ENCODE measurements around the gene FGFR4.

FGFR4 gene

DNA sequence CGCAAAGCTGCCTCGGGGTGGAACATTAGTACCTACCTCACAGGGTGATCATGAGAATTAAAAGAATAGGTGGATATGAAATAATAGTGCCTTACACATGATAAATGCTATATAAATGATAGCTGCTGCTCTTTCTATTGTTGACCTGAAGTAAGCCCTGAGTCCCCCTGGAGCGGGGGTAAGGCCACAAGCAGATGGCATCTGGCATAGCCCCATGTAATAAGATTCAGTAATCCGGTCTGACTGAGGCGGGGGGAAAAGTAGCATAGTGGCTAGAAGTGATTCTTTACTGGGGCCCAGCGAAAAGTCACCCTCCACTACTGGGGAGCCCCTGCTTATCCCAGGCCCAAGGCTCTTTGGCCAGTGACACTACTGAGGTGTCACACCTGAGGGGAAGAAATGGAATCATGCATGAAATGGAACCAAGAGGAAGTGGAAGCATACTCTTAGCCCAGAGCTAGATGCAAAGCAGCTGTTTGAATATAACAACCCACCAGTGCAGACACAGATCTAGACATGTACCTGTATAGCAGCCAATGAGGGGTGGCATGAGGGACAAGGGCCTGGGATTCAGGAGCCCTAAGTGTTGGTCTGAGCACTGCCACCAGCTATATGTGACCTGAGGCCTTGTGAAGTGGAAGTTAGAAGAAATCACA is 16.1 kb upstream of the FGFR4 start:
- Mint-ChIP-seq H3K9me3 (no peaks in the 10 kb centered on the region), H3K4me3 (no peak overlapping the region), H3K27ac (no peak overlapping the region), H3K27me3 (ENCODE audit: low read depth) (no peaks in the 10 kb centered on the region), H3K4me1 (ENCODE audit: low read depth) (peaks cover 3% of the 10 kb centered on the region), H3K36me3 (ENCODE audit: low read depth) (peaks cover 6% of the 10 kb centered on the region)
- DNase-seq (ENCODE audit: low spot score): no peak

GRCh38 chr5:177071666-177072385 is 14.9 kb upstream of the FGFR4 start:
- no peak overlapping the region for H3K27ac Mint-ChIP-seq
- H3K27me3 Mint-ChIP-seq (ENCODE audit: low read depth): no peaks in the 10 kb centered on the region
- peaks cover 3% of the 10 kb centered on the region for H3K4me1 Mint-ChIP-seq (ENCODE audit: low read depth)
- DNase-seq (ENCODE audit: low spot score): peak; percentile 46
- peaks cover 1% of the 10 kb centered on the region for H3K36me3 Mint-ChIP-seq (ENCODE audit: low read depth)
- no peaks in the 10 kb centered on the region for H3K9me3 Mint-ChIP-seq
- no peak overlapping the region for H3K4me3 Mint-ChIP-seq

GRCh38 chr5:177077335-177077734 is 9.4 kb upstream of the FGFR4 start:
- Mint-ChIP-seq H3K4me1 (ENCODE audit: low read depth) (no peaks in the 10 kb centered on the region), H3K36me3 (ENCODE audit: low read depth) (peaks cover 1% of the 10 kb centered on the region), H3K27me3 (ENCODE audit: low read depth) (peaks cover under 1% of the 10 kb centered on the region), H3K4me3 (no peak overlapping the region), H3K9me3 (no peaks in the 10 kb centered on the region), H3K27ac (no peak overlapping the region)
- DNase-seq (ENCODE audit: low spot score): no peak

GRCh38 chr5:177079606-177080005 is 7.1 kb upstream of the FGFR4 start:
- Mint-ChIP-seq H3K27me3 (ENCODE audit: low read depth) (peaks cover 11% of the 10 kb centered on the region), H3K4me3 (no peak overlapping the region), H3K27ac (no peak overlapping the region), H3K4me1 (ENCODE audit: low read depth) (no peaks in the 10 kb centered on the region), H3K36me3 (ENCODE audit: low read depth) (no peaks in the 10 kb centered on the region), H3K9me3 (no peaks in the 10 kb centered on the region)
- DNase-seq (ENCODE audit: low spot score): no peak

GRCh38 chr5:177080265-177080664 is 6.5 kb upstream of the FGFR4 start:
- Mint-ChIP-seq H3K27me3 (ENCODE audit: low read depth) (peaks cover 17% of the 10 kb centered on the region), H3K36me3 (ENCODE audit: low read depth) (no peaks in the 10 kb centered on the region), H3K27ac (no peak overlapping the region), H3K4me1 (ENCODE audit: low read depth) (no peaks in the 10 kb centered on the region), H3K9me3 (no peaks in the 10 kb centered on the region), H3K4me3 (no peak overlapping the region)
- no peak for DNase-seq (ENCODE audit: low spot score)

DNA sequence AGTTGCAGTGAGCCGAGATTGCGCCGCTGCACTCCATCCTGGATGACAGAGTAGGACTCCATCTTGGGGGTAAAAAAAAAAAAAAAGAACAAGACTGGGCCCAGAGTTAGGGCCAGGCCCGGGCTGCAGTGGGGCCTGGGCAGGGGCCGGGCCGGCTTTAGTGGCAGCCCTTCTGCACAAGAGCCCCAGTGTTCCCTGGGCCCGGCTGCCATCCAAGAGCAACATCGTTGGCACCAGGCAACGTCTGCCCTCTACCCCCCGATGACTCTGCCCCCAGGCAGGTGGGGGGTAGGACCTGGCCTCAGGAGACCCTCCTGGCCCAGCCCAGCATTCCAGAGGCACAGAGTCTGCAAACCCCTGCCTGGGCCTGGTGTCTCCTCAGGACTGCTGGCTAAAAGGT is 4.9 kb upstream of the FGFR4 start:
- H3K4me1 Mint-ChIP-seq (ENCODE audit: low read depth): peaks cover 6% of the 10 kb centered on the region
- H3K27ac Mint-ChIP-seq: no peak overlapping the region
- DNase-seq (ENCODE audit: low spot score): no peak
- no peaks in the 10 kb centered on the region for H3K36me3 Mint-ChIP-seq (ENCODE audit: low read depth)
- H3K4me3 Mint-ChIP-seq: no peak overlapping the region
- peaks cover 22% of the 10 kb centered on the region for H3K27me3 Mint-ChIP-seq (ENCODE audit: low read depth)
- H3K9me3 Mint-ChIP-seq: no peaks in the 10 kb centered on the region

- peaks cover 6% of the 10 kb centered on the region for H3K4me1 Mint-ChIP-seq (ENCODE audit: low read depth)
- H3K36me3 Mint-ChIP-seq (ENCODE audit: low read depth): no peaks in the 10 kb centered on the region
- H3K27ac Mint-ChIP-seq: no peak overlapping the region
- H3K9me3 Mint-ChIP-seq: no peaks in the 10 kb centered on the region
- H3K27me3 Mint-ChIP-seq (ENCODE audit: low read depth): peaks cover 30% of the 10 kb centered on the region
- DNase-seq (ENCODE audit: low spot score): no peak
- no peak overlapping the region for H3K4me3 Mint-ChIP-seq
Measured at GRCh38 chr5:177083357-177083756, 3.4 kb upstream of the FGFR4 start.

- H3K36me3 Mint-ChIP-seq (ENCODE audit: low read depth): no peaks in the 10 kb centered on the region
- peaks cover 6% of the 10 kb centered on the region for H3K4me1 Mint-ChIP-seq (ENCODE audit: low read depth)
- no peak overlapping the region for H3K27ac Mint-ChIP-seq
- H3K4me3 Mint-ChIP-seq: no peak overlapping the region
- no peaks in the 10 kb centered on the region for H3K9me3 Mint-ChIP-seq
- DNase-seq (ENCODE audit: low spot score): no peak
- peaks cover 33% of the 10 kb centered on the region for H3K27me3 Mint-ChIP-seq (ENCODE audit: low read depth)
Measured at GRCh38 chr5:177084175-177084574, 2.5 kb upstream of the FGFR4 start.

DNA sequence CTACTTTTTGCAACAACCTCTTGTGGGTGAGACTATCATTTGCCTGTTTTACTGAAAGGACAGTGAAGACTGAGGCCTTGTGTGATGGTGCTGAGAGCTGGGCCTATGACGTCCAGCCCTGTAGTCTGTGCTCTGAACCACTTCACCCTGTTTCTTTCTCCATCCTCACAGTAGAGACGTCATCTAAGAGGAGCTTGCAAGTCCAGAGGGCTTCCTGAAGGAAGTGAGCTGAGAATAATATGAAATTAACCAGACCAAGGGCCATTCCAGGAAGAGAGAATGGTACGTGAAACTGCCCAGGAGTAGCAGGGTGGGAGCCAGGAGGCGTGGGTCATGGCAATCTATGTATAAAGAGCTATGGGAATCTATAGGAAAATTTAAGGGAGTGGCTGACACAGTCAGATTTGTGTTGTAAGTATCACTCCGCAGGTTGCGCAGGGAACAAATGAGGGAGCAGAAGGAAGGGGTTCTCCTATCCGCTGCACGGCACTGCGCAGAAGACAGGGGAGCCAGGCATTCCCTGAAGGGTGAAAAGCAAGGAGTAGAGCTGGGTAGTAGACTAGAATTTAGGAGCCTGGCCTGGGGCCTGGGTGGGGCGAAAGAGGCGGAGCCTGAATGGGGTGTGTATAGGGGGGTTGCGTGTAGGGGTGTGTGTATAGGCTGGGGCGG is 596 bp upstream of the FGFR4 start:
- H3K36me3 Mint-ChIP-seq (ENCODE audit: low read depth): no peaks in the 10 kb centered on the region
- peaks cover 6% of the 10 kb centered on the region for H3K4me1 Mint-ChIP-seq (ENCODE audit: low read depth)
- no peaks in the 10 kb centered on the region for H3K9me3 Mint-ChIP-seq
- H3K4me3 Mint-ChIP-seq: peak overlapping the region; percentile 61
- H3K27ac Mint-ChIP-seq: no peak overlapping the region
- H3K27me3 Mint-ChIP-seq (ENCODE audit: low read depth): peaks cover 36% of the 10 kb centered on the region
- DNase-seq (ENCODE audit: low spot score): no peak

- peaks cover 34% of the 10 kb centered on the region for H3K27me3 Mint-ChIP-seq (ENCODE audit: low read depth)
- H3K9me3 Mint-ChIP-seq: no peaks in the 10 kb centered on the region
- H3K36me3 Mint-ChIP-seq (ENCODE audit: low read depth): no peaks in the 10 kb centered on the region
- H3K4me1 Mint-ChIP-seq (ENCODE audit: low read depth): peaks cover 6% of the 10 kb centered on the region
- no peak overlapping the region for H3K27ac Mint-ChIP-seq
- no peak for DNase-seq (ENCODE audit: low spot score)
- H3K4me3 Mint-ChIP-seq: no peak overlapping the region
Measured at GRCh38 chr5:177087398-177088005, 787 bp downstream of the FGFR4 start.

DNA sequence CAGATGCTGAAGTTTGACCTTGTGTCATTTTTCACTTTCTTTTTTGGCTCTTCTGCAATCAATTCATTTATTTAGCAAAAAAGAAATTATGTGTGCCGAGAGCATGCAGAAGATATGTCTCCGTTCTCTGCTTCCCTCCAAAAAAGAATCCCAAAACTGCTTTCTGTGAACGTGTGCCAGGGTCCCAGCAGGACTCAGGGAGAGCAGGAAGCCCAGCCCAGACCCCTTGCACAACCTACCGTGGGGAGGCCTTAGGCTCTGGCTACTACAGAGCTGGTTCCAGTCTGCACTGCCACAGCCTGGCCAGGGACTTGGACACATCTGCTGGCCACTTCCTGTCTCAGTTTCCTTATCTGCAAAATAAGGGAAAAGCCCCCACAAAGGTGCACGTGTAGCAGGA is 2.4 kb downstream of the FGFR4 start:
- Mint-ChIP-seq H3K4me1 (ENCODE audit: low read depth) (peaks cover 6% of the 10 kb centered on the region), H3K4me3 (no peak overlapping the region), H3K27ac (no peak overlapping the region), H3K9me3 (no peaks in the 10 kb centered on the region), H3K27me3 (ENCODE audit: low read depth) (peaks cover 25% of the 10 kb centered on the region), H3K36me3 (ENCODE audit: low read depth) (no peaks in the 10 kb centered on the region)
- no peak for DNase-seq (ENCODE audit: low spot score)

GRCh38 chr5:177089825-177090641 is 3.3 kb downstream of the FGFR4 start:
- peaks cover 6% of the 10 kb centered on the region for H3K4me1 Mint-ChIP-seq (ENCODE audit: low read depth)
- no peaks in the 10 kb centered on the region for H3K9me3 Mint-ChIP-seq
- H3K36me3 Mint-ChIP-seq (ENCODE audit: low read depth): no peaks in the 10 kb centered on the region
- H3K4me3 Mint-ChIP-seq: no peak overlapping the region
- peaks cover 21% of the 10 kb centered on the region for H3K27me3 Mint-ChIP-seq (ENCODE audit: low read depth)
- no peak for DNase-seq (ENCODE audit: low spot score)
- H3K27ac Mint-ChIP-seq: no peak overlapping the region

DNA sequence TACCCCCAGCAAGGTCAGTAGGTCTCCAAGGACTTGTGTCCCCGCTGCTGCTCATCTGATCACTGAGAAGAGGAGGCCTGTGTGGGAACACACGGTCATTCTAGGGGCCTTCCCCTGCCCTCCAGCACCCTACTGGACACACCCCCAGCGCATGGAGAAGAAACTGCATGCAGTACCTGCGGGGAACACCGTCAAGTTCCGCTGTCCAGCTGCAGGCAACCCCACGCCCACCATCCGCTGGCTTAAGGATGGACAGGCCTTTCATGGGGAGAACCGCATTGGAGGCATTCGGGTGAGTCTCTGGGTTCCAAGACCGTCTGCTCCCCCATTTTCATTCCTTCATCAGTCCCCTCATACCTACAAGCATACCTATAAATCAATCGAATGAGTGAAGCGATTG is 4.1 kb downstream of the FGFR4 start:
- peaks cover 19% of the 10 kb centered on the region for H3K27me3 Mint-ChIP-seq (ENCODE audit: low read depth)

More for the DNA sequence above, 4.1 kb downstream of the FGFR4 start:
- H3K9me3 Mint-ChIP-seq: no peaks in the 10 kb centered on the region
- H3K36me3 Mint-ChIP-seq (ENCODE audit: low read depth): no peaks in the 10 kb centered on the region
- H3K27ac Mint-ChIP-seq: no peak overlapping the region
- peaks cover 6% of the 10 kb centered on the region for H3K4me1 Mint-ChIP-seq (ENCODE audit: low read depth)
- H3K4me3 Mint-ChIP-seq: no peak overlapping the region
- no peak for DNase-seq (ENCODE audit: low spot score)

Data from T-helper 2 cell treated with Interferon-gamma antibody and Interleukin-4, amounts not matched to agents 5 μg/mL and 100 μg/mL, for 36 hours (primary cell).